SJSA1 (cell line): Measurements from ENCODE around the gene FAM47E. TPM values are rescaled to one million over a fixed set of nuclear protein-coding genes. Genes with fewer than 3 reads are reported as not detected.

Source experiments
- DNase-seq, 2 experiments: peaks; one replicate each; pipeline ENCODE4 v3.0.0-alpha.2; 2015 to 2020; ENCODE audit warnings: low spot score in 2 of 2, low read depth in 1 of 2
- H3K27ac ChIP-seq: fragments of 250-450 bp; sonication (Bioruptor Pico); 2 replicates; pipeline ENCODE4 v1.5.1; 2020; ENCODE audit warnings: mild to moderate bottlenecking, moderate library complexity
- H3K27me3 ChIP-seq: fragments of 250-450 bp; sonication (Bioruptor Pico); replicated peaks from 2 replicates; pipeline ENCODE4 v1.5.1; 2020; ENCODE audit warnings: mild to moderate bottlenecking, moderate library complexity
- H3K36me3 ChIP-seq: fragments of 250-450 bp; sonication (Bioruptor Pico); 2 replicates; pipeline ENCODE4 v1.5.1; 2020; ENCODE audit warnings: mild to moderate bottlenecking
- H3K4me1 ChIP-seq: fragments of 250-450 bp; sonication (Bioruptor Pico); replicated peaks from 2 replicates; pipeline ENCODE4 v1.6.1; 2021; ENCODE audit warnings: mild to moderate bottlenecking
- H3K4me3 ChIP-seq: fragments of 250-450 bp; sonication (Bioruptor Pico); 2 replicates; pipeline ENCODE4 v1.5.1; 2020; ENCODE audit warnings: mild to moderate bottlenecking
- H3K9me3 ChIP-seq: fragments of 250-450 bp; sonication (Bioruptor Pico); replicated peaks from 2 replicates; pipeline ENCODE4 v1.5.1; 2020; ENCODE audit warnings: mild to moderate bottlenecking
- total RNA-seq: library from RNA; depleted of rRNA; stranded (reverse); fragments of >200 nt; shearing (Covaris generic); gene quantifications from 2 replicates; pipeline ENCODE4 v1.2.3, GENCODE V29; 2014; rRNA removed

Gene FAM47E, protein sequence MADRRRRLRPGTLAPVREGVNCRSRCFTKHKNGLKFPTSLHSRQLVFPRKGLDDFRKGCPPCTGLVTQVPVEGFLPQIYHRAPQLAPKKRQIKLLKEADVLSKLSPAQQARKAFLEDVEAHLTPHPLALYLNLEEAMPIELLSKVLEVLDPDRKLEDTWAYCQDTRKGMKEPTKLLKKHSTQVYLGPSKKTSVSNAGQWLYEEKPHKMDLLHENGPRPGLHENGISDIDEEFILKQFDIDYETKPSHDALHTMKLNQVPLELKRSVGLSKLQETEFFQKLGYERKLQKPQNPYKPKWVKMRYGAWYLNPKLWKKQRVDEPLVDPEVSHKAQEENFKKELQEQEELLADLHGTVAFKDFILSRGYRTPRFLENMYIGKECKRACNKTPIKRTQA
- not detected in 2 replicates for total RNA-seq

DNA sequence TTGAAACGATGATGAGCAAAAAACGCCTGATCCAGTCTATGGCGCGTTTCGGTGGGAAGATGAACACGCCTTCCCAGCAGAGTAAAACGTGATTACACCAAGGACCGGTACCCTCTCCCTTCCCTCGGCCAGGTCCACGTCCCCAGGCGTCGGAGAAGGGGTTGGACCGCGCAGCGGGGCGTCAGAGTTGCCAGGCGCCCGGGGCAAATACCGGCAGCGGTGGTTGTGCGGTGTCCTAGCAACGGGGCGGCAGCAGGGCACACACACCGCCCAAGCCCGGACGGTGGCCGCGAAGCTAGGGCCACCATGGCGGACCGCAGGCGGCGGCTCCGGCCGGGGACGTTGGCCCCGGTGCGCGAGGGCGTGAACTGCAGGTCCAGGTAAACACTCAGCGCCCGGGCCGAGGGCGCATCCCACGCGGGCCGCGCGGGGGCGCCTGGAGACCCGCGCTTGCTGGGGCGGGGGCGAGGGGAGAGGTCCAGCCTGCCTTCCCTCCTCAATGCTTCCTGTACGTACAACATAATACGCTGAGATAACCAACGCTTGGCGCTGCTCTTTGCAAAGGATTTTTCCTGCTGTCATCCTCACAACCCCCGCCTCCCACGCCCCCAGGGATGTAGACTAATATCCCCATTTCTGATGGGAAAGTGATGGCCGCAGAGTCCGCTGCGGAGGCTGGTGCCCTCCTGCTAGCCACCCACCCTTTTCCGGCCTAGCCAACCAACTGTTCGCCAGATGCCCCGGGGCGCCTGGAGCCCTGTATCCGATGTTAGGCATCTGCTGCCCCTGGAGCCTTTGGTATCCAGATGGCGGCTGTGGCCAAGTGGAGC lies at the start of gene FAM47E:
Gene FAM47E (plus strand): TSS at position 281 of the 830 bp plus-strand sequence. CDS start 26 bp downstream, at position 307.
- 0 out of 2 replicates have a peak, but pooled peaks cover 2% of the 10 kb centered on the region for H3K9me3 ChIP-seq
- no peaks in the 10 kb centered on the region for H3K36me3 ChIP-seq
- peak within 1 kb of the TSS; percentile 33 for H3K4me3 ChIP-seq
- H3K4me1 ChIP-seq = peaks cover 10% of the 10 kb centered on the region
- no peak within 1 kb of the TSS for H3K27ac ChIP-seq
- peaks cover 60% of the 10 kb centered on the region for H3K27me3 ChIP-seq
- DNase-seq = peak; percentile 37 to 53

GRCh38 chr4:76203541-76203940 lies 48.0 kb upstream of the FAM47E start:
- Histone ChIP-seq H3K27ac (no peak overlapping the region), H3K9me3 (no peaks in the 10 kb centered on the region), H3K4me3 (no peak overlapping the region), H3K36me3 (no peaks in the 10 kb centered on the region), H3K27me3 (no peaks in the 10 kb centered on the region), H3K4me1 (peaks cover 11% of the 10 kb centered on the region)
- DNase-seq = no peak

DNA sequence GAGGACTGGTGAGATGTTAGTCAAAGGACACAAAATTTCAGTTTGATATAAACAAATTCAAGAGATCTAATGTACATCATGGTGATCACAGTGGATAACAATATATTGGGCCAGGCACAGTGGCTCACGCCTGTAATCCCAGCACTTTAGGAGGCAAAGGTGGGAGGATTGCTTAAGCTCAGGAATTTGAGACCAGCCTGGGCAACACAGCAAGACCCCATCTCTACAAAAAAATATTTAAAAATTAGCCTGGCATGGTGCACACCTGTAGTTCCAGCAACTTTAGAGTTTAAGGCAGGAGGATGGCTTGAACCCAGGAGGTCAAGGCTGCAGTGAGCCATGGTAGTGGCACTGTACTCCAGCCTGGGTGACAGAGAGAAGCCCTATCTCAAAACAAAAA lies 46.6 kb upstream of the FAM47E start:
- Histone ChIP-seq H3K27ac (no peak overlapping the region), H3K36me3 (peaks cover 2% of the 10 kb centered on the region; the same call in 1 of the 2 replicates), H3K27me3 (no peaks in the 10 kb centered on the region), H3K9me3 (no peaks in the 10 kb centered on the region), H3K4me3 (no peak overlapping the region), H3K4me1 (peaks cover 11% of the 10 kb centered on the region)
- DNase-seq = no peak

GRCh38 chr4:76205476-76205875 lies 46.0 kb upstream of the FAM47E start:
- no peaks in the 10 kb centered on the region for H3K9me3 ChIP-seq
- peaks cover 11% of the 10 kb centered on the region for H3K4me1 ChIP-seq
- peaks cover 2% of the 10 kb centered on the region; the same call in 1 of the 2 replicates for H3K36me3 ChIP-seq
- H3K27me3 ChIP-seq = no peaks in the 10 kb centered on the region
- no peak overlapping the region for H3K4me3 ChIP-seq
- no peak for DNase-seq
- H3K27ac ChIP-seq = no peak overlapping the region

GRCh38 chr4:76206222-76206942 lies 45.1 kb upstream of the FAM47E start:
- Histone ChIP-seq H3K36me3 (peaks cover 2% of the 10 kb centered on the region; the same call in 1 of the 2 replicates), H3K9me3 (no peaks in the 10 kb centered on the region), H3K4me1 (peaks cover 11% of the 10 kb centered on the region), H3K27ac (no peak overlapping the region), H3K27me3 (no peaks in the 10 kb centered on the region), H3K4me3 (no peak overlapping the region)
- no peak for DNase-seq

DNA sequence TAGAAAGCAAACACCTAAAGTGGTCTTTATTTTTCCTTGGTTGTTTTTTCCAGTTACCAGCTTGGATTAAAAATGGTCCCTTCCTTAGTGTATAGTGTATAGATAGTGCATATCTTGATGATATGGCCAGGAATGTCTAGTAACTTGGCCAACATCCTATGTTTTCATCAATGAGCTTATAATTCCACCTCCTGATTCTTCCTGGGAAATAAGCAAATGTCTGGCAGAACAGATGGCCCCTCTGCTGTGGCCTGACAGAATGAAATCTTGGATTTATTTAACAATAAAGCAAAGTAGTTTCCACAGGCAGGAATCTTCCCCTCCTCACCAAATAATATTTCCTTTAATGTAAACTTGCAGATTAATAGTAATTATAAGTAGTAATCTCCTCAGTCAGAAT lies 44.0 kb upstream of the FAM47E start:
- peaks cover 5% of the 10 kb centered on the region for H3K36me3 ChIP-seq
- no peaks in the 10 kb centered on the region for H3K9me3 ChIP-seq
- DNase-seq = no peak
- no peak overlapping the region for H3K4me3 ChIP-seq
- H3K4me1 ChIP-seq = peaks cover 21% of the 10 kb centered on the region
- no peaks in the 10 kb centered on the region for H3K27me3 ChIP-seq
- no peak overlapping the region for H3K27ac ChIP-seq

- H3K9me3 ChIP-seq = no peaks in the 10 kb centered on the region
- no peaks in the 10 kb centered on the region for H3K27me3 ChIP-seq
- H3K36me3 ChIP-seq = peaks cover 5% of the 10 kb centered on the region
- H3K4me3 ChIP-seq = peak overlapping the region; percentile 10
- peaks cover 26% of the 10 kb centered on the region for H3K4me1 ChIP-seq
- peak; percentile 67 to 76 for DNase-seq
- H3K27ac ChIP-seq = peak overlapping the region; percentile 47
Measured at GRCh38 chr4:76208005-76208765, 43.3 kb upstream of the FAM47E start.

DNA sequence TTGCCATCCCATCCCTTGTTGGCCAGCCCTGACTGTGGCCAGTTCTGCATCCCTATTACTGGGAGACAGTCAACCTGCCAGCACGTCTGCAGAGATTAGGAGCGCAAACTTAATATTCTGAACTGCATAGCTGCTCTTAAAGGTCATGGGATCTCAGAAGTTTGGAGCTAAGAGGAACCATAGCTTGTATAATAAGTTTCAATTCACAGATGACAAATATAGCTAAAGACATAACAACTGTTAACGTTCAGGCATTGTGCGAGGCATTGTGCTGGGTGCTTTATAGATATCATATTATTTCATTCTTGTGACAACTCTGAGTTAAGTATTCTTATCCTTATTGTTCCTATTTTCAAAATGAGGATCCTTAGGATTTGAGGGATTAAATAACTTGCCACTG lies 41.6 kb upstream of the FAM47E start:
- peaks cover 35% of the 10 kb centered on the region for H3K4me1 ChIP-seq
- no peak overlapping the region for H3K27ac ChIP-seq
- H3K9me3 ChIP-seq = no peaks in the 10 kb centered on the region
- H3K27me3 ChIP-seq = no peaks in the 10 kb centered on the region
- peaks cover 10% of the 10 kb centered on the region for H3K36me3 ChIP-seq
- no peak overlapping the region for H3K4me3 ChIP-seq
- DNase-seq = no peak

DNA sequence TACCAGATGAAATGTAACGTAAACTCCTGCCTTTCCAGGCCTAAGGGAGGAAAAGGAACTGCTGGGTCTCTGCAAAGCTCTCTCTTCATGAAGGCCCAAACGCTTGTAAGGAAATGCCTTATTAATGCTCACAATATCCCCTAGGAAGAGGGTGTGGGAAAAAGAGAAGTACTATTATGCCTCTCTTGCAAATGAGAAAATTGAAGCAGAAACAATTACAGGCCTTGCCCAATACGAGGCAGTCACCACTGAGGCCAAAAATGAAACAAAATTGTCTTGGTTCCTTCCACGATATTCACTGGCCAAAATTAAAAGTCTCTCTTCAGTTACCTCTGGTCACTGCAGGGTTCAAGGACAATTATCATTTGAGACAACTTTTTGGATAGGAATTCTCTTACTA lies 41.1 kb upstream of the FAM47E start:
- H3K27me3 ChIP-seq = no peaks in the 10 kb centered on the region
- no peak overlapping the region for H3K4me3 ChIP-seq
- no peak for DNase-seq
- H3K27ac ChIP-seq = no peak overlapping the region
- H3K36me3 ChIP-seq = peaks cover 10% of the 10 kb centered on the region
- H3K4me1 ChIP-seq = peaks cover 35% of the 10 kb centered on the region
- H3K9me3 ChIP-seq = no peaks in the 10 kb centered on the region

- peak in 1 of 2 experiments; percentile 6 for DNase-seq
- Histone ChIP-seq H3K4me3 (peak overlapping the region; percentile 89), H3K27me3 (no peaks in the 10 kb centered on the region), H3K4me1 (peaks cover 35% of the 10 kb centered on the region), H3K9me3 (no peaks in the 10 kb centered on the region), H3K27ac (peak overlapping the region; percentile 80; the same call in 1 of the 2 replicates), H3K36me3 (peaks cover 10% of the 10 kb centered on the region)
Measured at GRCh38 chr4:76211769-76212708, 39.5 kb upstream of the FAM47E start.

GRCh38 chr4:76212851-76213414 lies 38.6 kb upstream of the FAM47E start:
- H3K36me3 ChIP-seq = peaks cover 10% of the 10 kb centered on the region
- H3K4me1 ChIP-seq = peaks cover 33% of the 10 kb centered on the region
- H3K27ac ChIP-seq = peak overlapping the region; percentile 80
- no peaks in the 10 kb centered on the region for H3K27me3 ChIP-seq
- no peak for DNase-seq
- H3K4me3 ChIP-seq = peak overlapping the region; percentile 89
- H3K9me3 ChIP-seq = no peaks in the 10 kb centered on the region
